ENCODE results near the gene GRIN3A. TPM values are rescaled to one million over a fixed set of nuclear protein-coding genes. Genes with fewer than 3 reads are reported as not detected.

The GRIN3A gene
- total RNA-seq (under 1 TPM in 3 of 4 donors, not detected in 1; under 0.01 to 0.36 (median 0.14) TPM), polyA plus RNA-seq (1 to 10 TPM in 1 of 3 donors, under 1 TPM in 2; under 0.01 to 1.2 (median 0.54) TPM)

DNA sequence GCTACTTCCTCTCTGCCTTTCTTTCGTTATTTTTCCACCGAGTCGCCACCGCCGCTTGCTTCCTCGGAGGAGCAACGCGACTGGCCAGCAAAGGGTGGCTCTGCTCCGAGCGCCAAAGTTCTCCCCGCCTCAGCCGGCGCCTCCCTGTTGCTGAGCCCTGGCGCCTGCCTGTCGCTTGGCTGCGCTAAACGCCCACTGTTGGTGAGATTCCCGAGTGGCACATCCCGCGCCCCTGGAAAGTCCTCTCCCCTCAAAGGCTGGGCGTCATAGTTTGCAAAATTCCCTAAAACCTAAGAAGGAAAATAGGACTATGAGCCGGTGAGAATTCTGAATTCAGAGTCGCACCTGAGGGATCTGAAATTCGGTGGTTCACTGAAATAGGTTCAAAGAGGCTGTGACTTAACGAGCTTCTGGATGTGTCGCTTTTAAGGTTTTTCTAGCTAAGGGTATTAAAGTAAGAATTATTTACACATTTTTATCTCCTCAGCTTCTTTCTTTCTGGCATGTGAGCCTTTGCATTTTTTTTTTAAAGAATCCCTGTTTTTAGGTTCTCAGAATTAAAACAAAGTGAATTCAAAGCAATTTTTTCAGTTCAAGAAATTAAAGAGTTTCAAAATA lies at the start of gene GRIN3A:
GRIN3A (minus strand) TSS at position 82 of the 618 bp plus-strand sequence. CDS start 668 bp downstream, outside the sequence.
- TF ChIP-seq EP300 (IDR thresholded peaks at IDR 0.05) (no peak), POLR2AphosphoS5 (IDR thresholded peaks at IDR 0.05) (no peak), CTCF (IDR thresholded peaks at IDR 0.05) (no peak), POLR2A (IDR thresholded peaks at IDR 0.05) (no peak)
- H3K36me3 ChIP-seq: no peaks in the 10 kb centered on the region
- DNase-seq: no peak
- 1 to 3% methylated on average over 26 of the region's 26 CpGs for WGBS, 2 donors
- peaks cover 20 to 58% (median 30%) of the 10 kb centered on the region in 3 donors for H3K27me3 ChIP-seq
- no peaks in the 10 kb centered on the region for H3K9me3 ChIP-seq
- H3K4me1 ChIP-seq: peaks cover 0 to 18% (median 17%) of the 10 kb centered on the region in 4 donors
- intact Hi-C loops (cut with DNase I): no loop called here
- H3K27ac ChIP-seq: no peak within 1 kb of the TSS
- H3K4me3 ChIP-seq: peak within 1 kb of the TSS in 3 of 4 donors; percentile 26 to 47 (median 37)

DNA sequence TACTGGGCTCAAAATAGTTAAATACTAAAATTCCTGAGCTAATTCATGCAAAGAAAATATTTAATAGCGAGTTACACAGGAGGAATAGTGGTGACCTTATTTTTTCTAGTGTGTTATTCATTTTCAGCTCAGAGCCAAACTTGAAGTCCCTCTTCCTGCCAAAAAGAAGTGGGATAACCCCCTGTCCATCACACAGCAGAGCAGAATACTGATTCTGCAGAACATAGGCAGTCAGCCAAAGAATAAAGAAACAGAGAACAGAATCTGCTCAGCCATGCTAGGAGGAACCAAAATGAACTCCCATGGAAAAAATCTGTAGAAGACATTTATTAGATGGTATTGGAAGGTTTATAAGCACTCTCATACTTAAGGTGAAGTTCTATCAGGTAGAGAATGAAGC lies 49.4 kb upstream of the GRIN3A start:
- Histone ChIP-seq H3K27me3 (no peaks in the 10 kb centered on the region), H3K9me3 (no peaks in the 10 kb centered on the region), H3K36me3 (no peaks in the 10 kb centered on the region), H3K4me1 (no peaks in the 10 kb centered on the region), H3K4me3 (no peak overlapping the region), H3K27ac (no peak overlapping the region)
- intact Hi-C loops (cut with DNase I): no loop called here
- no peak for DNase-seq
- WGBS, 2 donors: 57 to 61% methylated on average over 1 of the region's 1 CpG
- TF ChIP-seq POLR2A (IDR thresholded peaks at IDR 0.05) (no peak), POLR2AphosphoS5 (IDR thresholded peaks at IDR 0.05) (no peak), EP300 (IDR thresholded peaks at IDR 0.05) (no peak), CTCF (IDR thresholded peaks at IDR 0.05) (no peak)

DNA sequence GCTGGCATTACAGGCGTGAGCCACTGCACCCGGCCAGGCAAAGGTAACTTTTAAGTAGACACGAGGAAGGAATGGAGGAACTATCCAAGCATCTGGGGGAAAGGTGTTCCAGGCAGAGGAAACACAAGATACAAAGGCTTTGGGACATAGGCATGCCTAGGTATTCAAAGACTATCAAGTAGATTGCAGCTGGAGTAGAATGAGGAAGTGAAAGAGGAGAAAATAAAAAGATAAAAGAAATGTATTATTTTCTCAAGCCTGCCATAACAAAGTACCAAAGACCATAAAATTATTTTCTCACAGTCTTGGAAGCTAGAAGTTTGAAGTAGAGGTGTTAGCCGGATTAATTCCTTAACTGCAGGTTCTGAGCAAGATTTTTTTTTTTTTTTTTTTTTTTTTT lies 39.9 kb upstream of the GRIN3A start:
- H3K27ac ChIP-seq: no peak overlapping the region
- TF ChIP-seq EP300 (IDR thresholded peaks at IDR 0.05) (no peak), POLR2AphosphoS5 (IDR thresholded peaks at IDR 0.05) (no peak), POLR2A (IDR thresholded peaks at IDR 0.05) (no peak), CTCF (IDR thresholded peaks at IDR 0.05) (no peak)
- intact Hi-C loops (cut with DNase I): no loop called here
- H3K36me3 ChIP-seq: no peaks in the 10 kb centered on the region
- 28 to 73% methylated on average over 4 of the region's 4 CpGs for WGBS, 2 donors
- H3K9me3 ChIP-seq: no peaks in the 10 kb centered on the region
- no peaks in the 10 kb centered on the region for H3K4me1 ChIP-seq
- no peak overlapping the region for H3K4me3 ChIP-seq
- DNase-seq: no peak
- H3K27me3 ChIP-seq: no peaks in the 10 kb centered on the region

DNA sequence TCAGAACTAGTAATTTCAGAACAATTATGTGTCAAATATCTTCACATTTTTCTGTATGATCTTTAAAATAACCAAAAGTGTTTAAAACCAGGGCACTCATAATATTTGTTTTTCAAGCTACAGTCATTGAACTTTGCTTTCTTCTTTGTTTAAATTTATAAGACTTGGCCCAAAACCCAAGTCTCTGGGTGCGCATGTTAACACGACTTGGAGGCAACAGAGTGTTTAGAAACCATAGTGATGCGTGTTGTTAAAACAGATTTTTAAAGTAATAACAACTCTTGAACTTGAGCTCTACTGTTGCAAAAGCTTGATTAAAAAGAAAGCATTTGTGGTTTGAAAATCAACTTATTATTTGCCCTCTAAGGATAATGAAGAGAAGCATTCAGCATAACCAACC lies 26.0 kb upstream of the GRIN3A start:
- Histone ChIP-seq H3K36me3 (no peaks in the 10 kb centered on the region), H3K27me3 (no peaks in the 10 kb centered on the region)
- intact Hi-C loops (cut with DNase I): no loop called here

More for the DNA sequence above, 26.0 kb upstream of the GRIN3A start:
- Histone ChIP-seq H3K9me3 (no peaks in the 10 kb centered on the region), H3K27ac (no peak overlapping the region), H3K4me1 (no peaks in the 10 kb centered on the region), H3K4me3 (no peak overlapping the region)
- TF ChIP-seq POLR2A (IDR thresholded peaks at IDR 0.05) (no peak), POLR2AphosphoS5 (IDR thresholded peaks at IDR 0.05) (no peak), CTCF (IDR thresholded peaks at IDR 0.05) (no peak), EP300 (IDR thresholded peaks at IDR 0.05) (no peak)
- DNase-seq: no peak
- WGBS, 2 donors: 47 to 71% methylated on average over 3 of the region's 3 CpGs
